Lower leg skin (tissue), 4 donors: ENCODE measurements around the gene PCYT2. TPM values are rescaled to one million over a fixed set of nuclear protein-coding genes. Genes with fewer than 3 reads are reported as not detected.

Experiments
- DNase-seq, 2 donors: peaks; one replicate each; pipeline ENCODE4 v3.0.0-alpha.2; 2019; ENCODE audit warnings: low spot score in 2 of 2
- H3K4me3 ChIP-seq: fragments of 200-600 bp; sonication (generic); 2 replicates; pipeline ENCODE4 v1.5.1; 2017; ENCODE audit warnings: mild to moderate bottlenecking, low read depth; ENCODE audit not compliant: poor library complexity, severe bottlenecking
- CTCF ChIP-seq, 3 donors: fragments of 450-650 bp; IDR thresholded peaks; one replicate each; pipeline ENCODE4 v1.5.1; 2016; ENCODE audit warnings: antibody characterized with exemption in 3 of 3, mild to moderate bottlenecking in 3 of 3, moderate library complexity in 2 of 3
- POLR2A ChIP-seq, 2 donors: fragments of 450-650 bp; IDR thresholded peaks; one replicate each; pipeline ENCODE4 v1.6.1; 2016 to 2017; ENCODE audit warnings: antibody characterized with exemption in 2 of 2, mild to moderate bottlenecking in 1 of 2, moderate library complexity in 1 of 2
- WGBS, 2 donors: methylation state at CpG; one replicate each; pipeline ENCODE4 v1.1.5; 2018; 5-methylcytosine and 5-hydroxymethylcytosine counted together
- intact Hi-C: fragments of 100-400 bp; cut with DNase I; formaldehyde crosslinking; loops from one replicate; pipeline ENCODE4 v1.15.0; 2023; ENCODE audit warnings: low total_unique reads
- total RNA-seq, 4 donors: library from RNA; depleted of rRNA; stranded (reverse); fragments of >200 nt; gene quantifications; one replicate each; pipeline ENCODE4 v1.1.0, GENCODE V29; 2016

Gene PCYT2
- total RNA-seq, 4 donors from 2014 or later = 16.2 to 37.0 (median 25.3) TPM

- H3K4me3 ChIP-seq = no peak overlapping the region
- TF ChIP-seq CTCF (IDR thresholded peaks at IDR 0.05) (no peak), POLR2A (IDR thresholded peaks at IDR 0.05) (no peak)
- DNase-seq = no peak
- intact Hi-C loops = no loop called here
- 71 to 79% methylated on average over 6 of the region's 6 CpGs for WGBS, 2 donors
Observed at GRCh38 chr17:81863123-81863675, 48.0 kb downstream of the PCYT2 start.

GRCh38 chr17:81860756-81861568 is 50.2 kb downstream of the PCYT2 start:
- intact Hi-C loops = no loop called here
- H3K4me3 ChIP-seq = peak overlapping the region; percentile 49
- 0% methylated on average over 43 to 48 of the region's 74 CpGs for WGBS, 2 donors
- DNase-seq = peak; percentile 99 to 100
- TF ChIP-seq POLR2A (IDR thresholded peaks at IDR 0.05) (peak in 1 of 2 donors; percentile 98), CTCF (IDR thresholded peaks at IDR 0.05) (peak in 1 of 3 donors; percentile 88)

- H3K4me3 ChIP-seq = peak within 1 kb of the TSS; percentile 87
- WGBS, 2 donors = 0% methylated on average over 16 to 33 of the region's 95 CpGs
- no peak for DNase-seq
Observed at GRCh38 chr17:81859906-81860755, 51.1 kb downstream of the PCYT2 start, which contains the start of gene P4HB. Gene P4HB (minus strand): TSS chr17:81860535. CDS start chr17:81860471, 64 bp downstream.

GRCh38 chr17:81858967-81859905 is 52.0 kb downstream of the PCYT2 start:
- 51 to 54% methylated on average over 23 of the region's 23 CpGs for WGBS, 2 donors
- intact Hi-C loops = no loop called here
- DNase-seq = no peak
- no peak for TF ChIP-seq CTCF (IDR thresholded peaks at IDR 0.05)
- TF ChIP-seq POLR2A (IDR thresholded peaks at IDR 0.05) = no peak
- H3K4me3 ChIP-seq = peak overlapping the region; percentile 87

More at GRCh38 chr17:81859906-81860755, 51.1 kb downstream of the PCYT2 start, which contains the start of gene P4HB:
- TF ChIP-seq POLR2A (IDR thresholded peaks at IDR 0.05) (no peak), CTCF (IDR thresholded peaks at IDR 0.05) (no peak)
- intact Hi-C loops = no loop called here
